ENCODE data around the gene ARHGEF9. TPM values are rescaled to one million over a fixed set of nuclear protein-coding genes. Genes with fewer than 3 reads are reported as not detected.

Gene ARHGEF9
- total and polyA plus RNA-seq, 2 of the 8 experiments (the other 6 are each of a cell fraction or from before 2014, with no cell fraction given) = 28.7 to 31.8 TPM

GRCh38 chrX:63657821-63658220 is 127.2 kb downstream of the ARHGEF9 start:
- no peak overlapping the region for H3K4ac ChIP-seq (replicated peaks; ENCODE audit: insufficient read length, low read depth, low read length)
- H4K5ac ChIP-seq (ENCODE audit: insufficient read length, low read depth, low read length) = no peak overlapping the region
- no peaks in the 10 kb centered on the region for H4K20me1 ChIP-seq (replicated peaks in 1 of 2; ENCODE audit: control insufficient read depth in 1 of 2, insufficient read depth in 2 of 2, low read length in 2 of 2)
- no peak overlapping the region for H3K27ac ChIP-seq (ENCODE audit: low read depth, low read length)
- no peaks in the 10 kb centered on the region for H3K79me2 ChIP-seq (ENCODE audit: control insufficient read depth in 1 of 2, insufficient read depth in 2 of 2, low read length in 2 of 2)
- H3K9me3 ChIP-seq (ENCODE audit: insufficient read depth in 2 of 2, low read depth in 1 of 2, low read length in 1 of 2) = no peaks in the 10 kb centered on the region
- no peak overlapping the region for H2BK5ac ChIP-seq (ENCODE audit: low read depth, low read length)
- no peak overlapping the region for H2BK20ac ChIP-seq (ENCODE audit: low read length)
- no peak overlapping the region for H3K23ac ChIP-seq (ENCODE audit: insufficient read length)
- H3K9ac ChIP-seq (replicated peaks in 1 of 4; ENCODE audit: extremely low read depth in 1 of 4, low read depth in 3 of 4, low read length in 3 of 4) = no peak overlapping the region
- FAIRE-seq (no peak), DNase-seq (ENCODE audit: low read depth in 1 of 2, low spot score in 2 of 2) (peak in 1 of 2 experiments; percentile 0)
- no peak overlapping the region for H2AFZ ChIP-seq (ENCODE audit: low read length)
- no peak overlapping the region for H2BK12ac ChIP-seq (ENCODE audit: low read depth, low read length)
- H3K23me2 ChIP-seq (ENCODE audit: low read depth, low read length) = no peaks in the 10 kb centered on the region
- no peak overlapping the region for H4K8ac ChIP-seq (ENCODE audit: extremely low read depth, insufficient read depth, low read length)
- H3K4me2 ChIP-seq (ENCODE audit: insufficient read depth in 1 of 2, low read depth in 2 of 2, low read length in 2 of 2) = no peak overlapping the region
- POLR2A ChIA-PET (ENCODE audit: partially characterized antibody) = no interaction called here
- H2BK15ac ChIP-seq (ENCODE audit: low read length) = no peak overlapping the region
- no peak overlapping the region for H3K4me3 ChIP-seq (ENCODE audit: extremely low read depth in 1 of 4, insufficient read depth in 2 of 4, low read depth in 3 of 4, low read length in 4 of 4)
- no peak overlapping the region for H3K18ac ChIP-seq (ENCODE audit: extremely low read depth, low read length)
- no peak for TF ChIP-seq NANOG (IDR thresholded peaks at IDR 0.05; ENCODE audit: insufficient read depth, low read depth, low read length, poor library complexity, severe bottlenecking)
- TF ChIP-seq KDM1A (IDR thresholded peaks at IDR 0.05; ENCODE audit: borderline replicate concordance, low read length) = no peak
- no peak for TF ChIP-seq FOSL1 (IDR thresholded peaks at IDR 0.05; ENCODE audit: insufficient read depth, low read depth, low read length)
- H3K56ac ChIP-seq (replicated peaks; ENCODE audit: insufficient read length, low read depth, low read length) = no peak overlapping the region
- H3K79me1 ChIP-seq (ENCODE audit: low read depth, low read length) = no peaks in the 10 kb centered on the region
- no peak overlapping the region for H4K91ac ChIP-seq (replicated peaks; ENCODE audit: insufficient read length, low read length)
- H2AK5ac ChIP-seq (ENCODE audit: low read depth, low read length) = no peak overlapping the region
- H3K27me3 ChIP-seq (replicated peaks in 1 of 4; ENCODE audit: control insufficient read depth in 3 of 4, extremely low read depth in 1 of 4, insufficient read depth in 3 of 4, low read length in 3 of 4) = no peaks in the 10 kb centered on the region
- WGBS, 2 experiments (ENCODE audit: extremely low coverage in 1 of 2, insufficient coverage in 1 of 2, insufficient read length in 1 of 2, insufficient replicate concordance in 2 of 2, low coverage in 1 of 2, low lambda C conversion rate in 2 of 2, missing lambda C conversion rate in 1 of 2) = 89% methylated on average over 4 of the region's 6 CpGs; no CpG with 5 or more reads in 1 of the 2 experiments
- CTCF ChIA-PET (ENCODE audit: partially characterized antibody) = interaction anchor here (0.8 to 1.1 kb wide), 2 partner anchors 30 to 151 kb away, joined by 3 read pairs; no protein-coding TSS in a partner anchor
- peaks cover 0 to 14% (median 4%) of the 10 kb centered on the region in 4 experiments; a peak in 3 of 8 replicates for H3K36me3 ChIP-seq (ENCODE audit: control insufficient read depth in 2 of 4, insufficient read depth in 4 of 4, low read length in 3 of 4)
- no peak overlapping the region for H2BK120ac ChIP-seq (replicated peaks; ENCODE audit: low read depth, low read length)
- H3K4me1 ChIP-seq (replicated peaks in 1 of 4; ENCODE audit: control insufficient read depth in 3 of 4, insufficient read depth in 4 of 4, low read length in 3 of 4) = no peaks in the 10 kb centered on the region
- H3K14ac ChIP-seq (ENCODE audit: insufficient read length) = no peak overlapping the region
